Gastroesophageal sphincter (tissue), 3 donors: ENCODE data around the gene PAEP.

ENCODE experiments used
- EP300 ChIP-seq: sonication (generic); formaldehyde crosslinking; IDR thresholded peaks from one replicate; pipeline ENCODE4 v1.6.1; 2017; ENCODE audit warnings: antibody characterized with exemption, mild to moderate bottlenecking
- POLR2A ChIP-seq, 2 donors: fragments of 450-650 bp; IDR thresholded peaks; one replicate each; pipeline ENCODE4 v1.6.1; 2017; ENCODE audit warnings: antibody characterized with exemption in 2 of 2, mild to moderate bottlenecking in 2 of 2, moderate library complexity in 1 of 2
- TF ChIP-seq, protein P1 (sequence below), 4 experiments: fragments of 200-600 bp in 2 of 4; fragments of 450-650 bp in 2 of 4; sonication (generic) in 1 of 4; IDR thresholded peaks; one replicate each; pipeline ENCODE4 v1.5.1; 2017 to 2019; ENCODE audit warnings: antibody characterized with exemption in 4 of 4, mild to moderate bottlenecking in 2 of 4, moderate library complexity in 2 of 4

DNA sequence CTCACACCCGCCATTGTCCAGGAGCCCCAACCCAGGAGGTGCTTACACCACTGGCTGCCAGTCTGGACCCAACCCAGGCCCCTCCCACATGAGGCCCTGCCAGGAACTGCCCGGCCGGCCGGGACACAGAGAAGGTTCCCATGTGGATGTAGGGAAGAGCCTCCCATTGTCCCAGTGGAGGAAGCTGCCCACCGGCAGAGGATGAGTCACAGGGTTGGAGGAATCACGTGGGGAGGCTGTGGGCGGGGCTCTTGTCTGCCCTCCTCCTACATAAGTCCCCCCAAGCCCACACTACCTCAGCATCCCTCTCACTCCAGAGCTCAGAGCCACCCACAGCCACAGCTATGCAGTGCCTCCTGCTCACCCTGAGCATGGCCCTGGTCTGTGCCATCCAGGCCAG lies 26.1 kb downstream of the PAEP start:
- TF ChIP-seq, protein P1, sequence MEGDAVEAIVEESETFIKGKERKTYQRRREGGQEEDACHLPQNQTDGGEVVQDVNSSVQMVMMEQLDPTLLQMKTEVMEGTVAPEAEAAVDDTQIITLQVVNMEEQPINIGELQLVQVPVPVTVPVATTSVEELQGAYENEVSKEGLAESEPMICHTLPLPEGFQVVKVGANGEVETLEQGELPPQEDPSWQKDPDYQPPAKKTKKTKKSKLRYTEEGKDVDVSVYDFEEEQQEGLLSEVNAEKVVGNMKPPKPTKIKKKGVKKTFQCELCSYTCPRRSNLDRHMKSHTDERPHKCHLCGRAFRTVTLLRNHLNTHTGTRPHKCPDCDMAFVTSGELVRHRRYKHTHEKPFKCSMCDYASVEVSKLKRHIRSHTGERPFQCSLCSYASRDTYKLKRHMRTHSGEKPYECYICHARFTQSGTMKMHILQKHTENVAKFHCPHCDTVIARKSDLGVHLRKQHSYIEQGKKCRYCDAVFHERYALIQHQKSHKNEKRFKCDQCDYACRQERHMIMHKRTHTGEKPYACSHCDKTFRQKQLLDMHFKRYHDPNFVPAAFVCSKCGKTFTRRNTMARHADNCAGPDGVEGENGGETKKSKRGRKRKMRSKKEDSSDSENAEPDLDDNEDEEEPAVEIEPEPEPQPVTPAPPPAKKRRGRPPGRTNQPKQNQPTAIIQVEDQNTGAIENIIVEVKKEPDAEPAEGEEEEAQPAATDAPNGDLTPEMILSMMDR (IDR thresholded peaks at IDR 0.05), result no peak
- TF ChIP-seq POLR2A (IDR thresholded peaks at IDR 0.05) (no peak), EP300 (no peak)
